B cell (primary cell): ENCODE measurements around the gene MESD. TPM values are rescaled to one million over a fixed set of nuclear protein-coding genes. Genes with fewer than 3 reads are reported as not detected.

Experiments used
- ATAC-seq: fragments of 200-7000 bp; cut with Tn5 transposase; one replicate; pipeline ENCODE4 v1.10.0; 2021; ENCODE audit warnings: low read depth, mild to moderate bottlenecking, moderate number of reproducible peaks, moderate library complexity
- CTCF ChIA-PET: fragments of 350-600 bp; sonication (Branson Sonifier 250); formaldehyde crosslinking; loops from one replicate; lab custom pipeline; 2021; ENCODE audit warnings: antibody characterized with exemption, inconsistent platforms; lab: Charles Lee
- POLR2A ChIA-PET: fragments of 350-600 bp; sonication (Branson Sonifier 250); formaldehyde crosslinking; loops from one replicate; lab custom pipeline; 2021; ENCODE audit warnings: antibody characterized with exemption; lab: Charles Lee
- DNase-seq: peaks from one replicate; pipeline ENCODE4 v3.0.0; 2013
- H2AFZ ChIP-seq: 2 replicates; pipeline ENCODE4 v1.6.1; 2012; ENCODE audit warnings: mild to moderate bottlenecking, low read depth, low read length; ENCODE audit not compliant: insufficient read depth, poor library complexity, severe bottlenecking
- H3K27ac ChIP-seq, 2 donors: 1 replicate in 1 of 2; 2 replicates in 1 of 2; pipeline ENCODE4 v1.5.1; 2012 to 2013; ENCODE audit warnings: low read length in 2 of 2, mild to moderate bottlenecking in 2 of 2, moderate library complexity in 1 of 2
- H3K27me3 ChIP-seq, 4 experiments: fragments of 200-600 bp in 1 of 4; sonication (generic) in 1 of 4; replicated peaks in 1 of 4; 1 replicate in 2 of 4; 2 replicates in 2 of 4; pipeline versions ENCODE4 v1.6.1 to v1.7.0; 2013 to 2016; ENCODE audit warnings: low read length in 3 of 4, mild to moderate bottlenecking in 2 of 4, mixed read lengths in 1 of 4, moderate library complexity in 1 of 4; ENCODE audit not compliant: insufficient read depth in 4 of 4, control insufficient read depth in 3 of 4; ENCODE audit errors: control extremely low read depth in 1 of 4
- H3K36me3 ChIP-seq, 2 experiments: replicated peaks in 1 of 2; 1 replicate in 1 of 2; 2 replicates in 1 of 2; pipeline versions ENCODE4 v1.6.1 to v1.7.1; 2013; ENCODE audit warnings: low read length in 1 of 2; ENCODE audit not compliant: insufficient read depth in 2 of 2, control insufficient read depth in 1 of 2; ENCODE audit errors: control extremely low read depth in 1 of 2, extremely low read depth in 1 of 2
- H3K4me1 ChIP-seq, 2 donors: fragments of 200-600 bp in 1 of 2; sonication (generic) in 1 of 2; 1 replicate in 1 of 2; 2 replicates in 1 of 2; pipeline versions ENCODE4 v1.5.1 to v1.6.1; 2013 to 2017; ENCODE audit warnings: low read length in 2 of 2; ENCODE audit not compliant: control insufficient read depth in 2 of 2, insufficient read depth in 2 of 2
- H3K4me2 ChIP-seq: replicated peaks from 2 replicates; pipeline ENCODE3; 2012; ENCODE audit warnings: mild to moderate bottlenecking, low read depth, low read length; ENCODE audit not compliant: poor library complexity, severe bottlenecking
- H3K4me3 ChIP-seq, 5 experiments: fragments of 200-600 bp in 1 of 5; sonication (generic) in 1 of 5; 1 replicate in 3 of 5; 2 replicates in 2 of 5; pipeline versions ENCODE4 v1.5.1 to v1.7.0; 2011 to 2016; ENCODE audit warnings: low read length in 4 of 5, mild to moderate bottlenecking in 4 of 5, low read depth in 2 of 5, control low read depth in 1 of 5, moderate library complexity in 1 of 5; ENCODE audit not compliant: insufficient read depth in 1 of 5; ENCODE audit errors: control extremely low read depth in 1 of 5, extremely low read depth in 1 of 5
- H3K79me2 ChIP-seq: fragments of 200-600 bp; sonication (generic); one replicate; pipeline ENCODE4 v1.6.0; 2016; ENCODE audit warnings: low read length; ENCODE audit not compliant: control insufficient read depth, insufficient read depth
- H3K9ac ChIP-seq: fragments of 200-600 bp; sonication (generic); 2 replicates; pipeline ENCODE4 v1.6.1; 2017; ENCODE audit warnings: mild to moderate bottlenecking, low read length, moderate library complexity
- H3K9me3 ChIP-seq, 3 donors: one replicate each; pipeline versions ENCODE4 v1.6.1 to v1.7.1; 2013; ENCODE audit warnings: low read length in 2 of 3; ENCODE audit not compliant: control insufficient read depth in 2 of 3, insufficient read depth in 1 of 3; ENCODE audit errors: control extremely low read depth in 1 of 3
- H4K20me1 ChIP-seq: 2 replicates; pipeline ENCODE4 v1.6.0; 2012; ENCODE audit warnings: mild to moderate bottlenecking, low read length; ENCODE audit not compliant: insufficient read depth, control insufficient read depth, poor library complexity, severe bottlenecking
- H3K27ac Mint-ChIP-seq: one replicate; pipeline ENCODE4 v1.8.0; 2021; ENCODE audit warnings: mixed read lengths
- H3K27me3 Mint-ChIP-seq: one replicate; pipeline ENCODE4 v1.8.0; 2021; ENCODE audit warnings: mixed read lengths
- H3K4me1 Mint-ChIP-seq: one replicate; pipeline ENCODE4 v1.8.0; 2021; ENCODE audit warnings: mixed read lengths
- H3K4me3 Mint-ChIP-seq: one replicate; pipeline ENCODE4 v1.8.0; 2021; ENCODE audit warnings: mixed read lengths
- H3K9me3 Mint-ChIP-seq: one replicate; pipeline ENCODE4 v1.8.0; 2022; ENCODE audit warnings: mixed read lengths; ENCODE audit not compliant: insufficient read depth
- EZH2 ChIP-seq: IDR thresholded peaks from 2 replicates; pipeline ENCODE4 v1.6.1; 2012; ENCODE audit warnings: borderline replicate concordance, low read depth, mild to moderate bottlenecking, moderate library complexity, low read length; ENCODE audit not compliant: insufficient read depth, poor library complexity, severe bottlenecking
- WGBS: methylation state at CpG from one replicate; pipeline ENCODE4 v1.1.5; 2013; ENCODE audit warnings: missing lambda C conversion rate; ENCODE audit not compliant: insufficient coverage; 5-methylcytosine and 5-hydroxymethylcytosine counted together
- intact Hi-C: fragments of 100-400 bp; cut with micrococcal nuclease; formaldehyde crosslinking; loops from one replicate; pipeline ENCODE4 v1.10.0; 2022
- polyA plus RNA-seq: library from polyadenylated mRNA; depleted of rRNA; stranded (reverse); fragments of >200 nt; gene quantifications from 2 replicates; pipeline ENCODE4 v1.2.3, GENCODE V29; 2012
- total RNA-seq, 2 donors: library from RNA; stranded (reverse); fragments of 120-200 nt in 1 of 2; gene quantifications; 1 replicate in 1 of 2; 2 replicates in 1 of 2; pipeline versions ENCODE4 v1.2.3 to v1.2.4, GENCODE V29; 2013 to 2022
- TF ChIP-seq, protein P1 (sequence below): fragments of 200-600 bp; IDR thresholded peaks from one replicate; pipeline ENCODE4 v1.8.0; 2022; ENCODE audit warnings: antibody characterized with exemption, mild to moderate bottlenecking

The MESD gene
- total and polyA plus RNA-seq, 2 donors (not counting 1 experiment from before 2014, with no cell fraction given) = 7.9 to 35.3 TPM

DNA sequence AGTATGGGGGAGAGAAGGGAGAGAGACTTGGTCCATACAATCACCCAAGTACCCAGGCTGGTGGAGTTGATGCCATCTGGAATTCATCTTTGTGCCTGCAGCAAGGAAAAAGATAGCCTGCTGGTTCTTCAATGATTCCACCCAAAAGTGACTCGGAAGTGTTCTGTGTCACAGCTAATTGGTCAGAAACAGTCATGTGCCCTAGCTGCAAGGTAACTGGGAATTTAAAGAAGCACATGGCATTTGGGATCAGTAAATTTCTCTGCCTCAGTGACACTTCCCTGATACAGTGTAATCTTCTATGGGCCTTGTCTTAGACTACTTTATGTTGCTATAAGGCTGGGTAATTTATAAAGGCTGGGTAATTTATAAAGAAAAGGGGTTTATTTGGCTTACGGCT, 28.6 kb upstream of the MESD start:
- intact Hi-C loops = no loop called here
- ATAC-seq = no peak
- H3K4me1 Mint-ChIP-seq = peaks cover 3% of the 10 kb centered on the region
- WGBS = 95% methylated on average over 2 of the region's 2 CpGs
- peaks cover 2 to 4% of the 10 kb centered on the region in 2 donors for H3K4me1 ChIP-seq
- H3K9me3 Mint-ChIP-seq = no peaks in the 10 kb centered on the region
- no peak overlapping the region for H3K4me2 ChIP-seq
- POLR2A ChIA-PET = interaction anchor here (0.6 kb wide), 1 partner anchor 59 kb away, joined by 3 read pairs; no protein-coding TSS in a partner anchor
- TF ChIP-seq, protein P1, sequence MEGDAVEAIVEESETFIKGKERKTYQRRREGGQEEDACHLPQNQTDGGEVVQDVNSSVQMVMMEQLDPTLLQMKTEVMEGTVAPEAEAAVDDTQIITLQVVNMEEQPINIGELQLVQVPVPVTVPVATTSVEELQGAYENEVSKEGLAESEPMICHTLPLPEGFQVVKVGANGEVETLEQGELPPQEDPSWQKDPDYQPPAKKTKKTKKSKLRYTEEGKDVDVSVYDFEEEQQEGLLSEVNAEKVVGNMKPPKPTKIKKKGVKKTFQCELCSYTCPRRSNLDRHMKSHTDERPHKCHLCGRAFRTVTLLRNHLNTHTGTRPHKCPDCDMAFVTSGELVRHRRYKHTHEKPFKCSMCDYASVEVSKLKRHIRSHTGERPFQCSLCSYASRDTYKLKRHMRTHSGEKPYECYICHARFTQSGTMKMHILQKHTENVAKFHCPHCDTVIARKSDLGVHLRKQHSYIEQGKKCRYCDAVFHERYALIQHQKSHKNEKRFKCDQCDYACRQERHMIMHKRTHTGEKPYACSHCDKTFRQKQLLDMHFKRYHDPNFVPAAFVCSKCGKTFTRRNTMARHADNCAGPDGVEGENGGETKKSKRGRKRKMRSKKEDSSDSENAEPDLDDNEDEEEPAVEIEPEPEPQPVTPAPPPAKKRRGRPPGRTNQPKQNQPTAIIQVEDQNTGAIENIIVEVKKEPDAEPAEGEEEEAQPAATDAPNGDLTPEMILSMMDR = no peak
- no peak for TF ChIP-seq EZH2
- no peaks in the 10 kb centered on the region for H3K9me3 ChIP-seq
- no peak overlapping the region for H3K27ac Mint-ChIP-seq
- H3K27me3 ChIP-seq = no peaks in the 10 kb centered on the region
- peaks cover 73% of the 10 kb centered on the region for H3K79me2 ChIP-seq
- peaks cover 13% of the 10 kb centered on the region for H4K20me1 ChIP-seq
- H3K9ac ChIP-seq = no peak overlapping the region
- no peak overlapping the region for H2AFZ ChIP-seq
- no peaks in the 10 kb centered on the region for H3K27me3 Mint-ChIP-seq
- no peak overlapping the region for H3K4me3 ChIP-seq
- CTCF ChIA-PET = interaction anchor here (0.8 kb wide), 1 partner anchor 248 kb away, joined by 3 read pairs; no protein-coding TSS in a partner anchor
- no peak overlapping the region for H3K27ac ChIP-seq
- no peak for DNase-seq
- H3K36me3 ChIP-seq = no peaks in the 10 kb centered on the region
- no peak overlapping the region for H3K4me3 Mint-ChIP-seq

DNA sequence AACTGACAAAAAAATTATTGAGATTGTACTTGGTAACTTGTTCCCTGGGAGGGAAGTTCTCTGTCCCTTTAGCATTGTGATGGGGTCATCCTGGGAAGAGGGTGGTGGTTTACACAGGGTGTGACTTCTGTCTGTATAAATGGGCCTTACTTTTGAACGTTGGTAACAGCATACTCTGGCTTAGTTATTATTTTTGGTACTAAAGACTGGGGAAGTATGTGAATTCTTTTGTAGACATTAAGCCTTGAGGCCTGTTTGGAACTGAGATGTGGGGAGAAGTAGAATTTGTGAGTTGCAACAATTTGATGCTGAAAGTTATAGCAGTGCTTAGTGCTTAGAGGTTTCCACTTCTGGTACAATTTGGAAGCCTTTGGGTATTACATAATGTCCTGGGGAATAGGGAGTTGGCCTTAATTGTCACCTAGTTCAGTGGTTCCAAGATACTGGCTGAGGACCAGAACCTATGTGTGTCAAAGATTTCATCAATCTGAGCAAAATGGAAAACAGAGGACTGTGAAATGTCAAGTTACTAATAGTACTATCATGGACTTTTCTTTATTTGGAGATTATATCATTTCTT, 27.0 kb upstream of the MESD start:
- H3K9me3 ChIP-seq = no peaks in the 10 kb centered on the region
- H3K36me3 ChIP-seq = no peaks in the 10 kb centered on the region
- H3K27me3 ChIP-seq = no peaks in the 10 kb centered on the region
- ChIA-PET CTCF (no interaction called here), POLR2A (no interaction called here)
- Mint-ChIP-seq H3K27ac (no peak overlapping the region), H3K4me1 (no peaks in the 10 kb centered on the region), H3K9me3 (no peaks in the 10 kb centered on the region), H3K27me3 (no peaks in the 10 kb centered on the region), H3K4me3 (no peak overlapping the region)
- intact Hi-C loops = no loop called here
- no peak overlapping the region for H3K9ac ChIP-seq
- ATAC-seq (no peak), DNase-seq (no peak)
- no peak overlapping the region for H3K4me3 ChIP-seq
- H2AFZ ChIP-seq = no peak overlapping the region
- peaks cover 84% of the 10 kb centered on the region for H3K79me2 ChIP-seq
- TF ChIP-seq, protein P1 = no peak
- no peak for TF ChIP-seq EZH2
- H3K27ac ChIP-seq = no peak overlapping the region
- 78% methylated on average over 1 of the region's 1 CpG for WGBS
- H4K20me1 ChIP-seq = peaks cover 16% of the 10 kb centered on the region
- no peak overlapping the region for H3K4me2 ChIP-seq
- H3K4me1 ChIP-seq = no peaks in the 10 kb centered on the region
